Measurements from ENCODE around the gene BRF1. TPM values are rescaled to one million over a fixed set of nuclear protein-coding genes. Genes with fewer than 3 reads are reported as not detected.
"Not testable (repeated sequence)": the region's sequence is repeated elsewhere in the genome, so short reads cannot be mapped to it uniquely, and the experiment has no call there.

BRF1 gene
- total RNA-seq, 8 experiments from 2014 or later: 14.4 to 36.3 (median 30.8) TPM

- WGBS, 10 experiments: 89 to 100% (median 93%) methylated on average over 1 to 6 of the region's 6 CpGs; no CpG with 5 or more reads in 5 of the 10 experiments
- no peak for ATAC-seq (replicated peaks in 6 of 8)
- in situ Hi-C loops (cut with MboI; ENCODE audit: low pct_unique_long_range_greater_than_20kb in 2 of 9, low sequenced_read_pairs in 9 of 9, unreplicated experiment in 9 of 9): no loop called here
- Histone ChIP-seq H3K4me1 (replicated peaks in 1 of 2) (peaks cover 5 to 11% of the 10 kb centered on the region in 2 donors), H3K27ac (no peak overlapping the region), H3K4me3 (no peak overlapping the region)
Measured at GRCh38 chr14:105337433-105337832, 36.6 kb upstream of the BRF1 start.

- 93 to 100% (median 95%) methylated on average over 2 to 6 of the region's 26 CpGs; no CpG with 5 or more reads in 5 of the 10 experiments for WGBS, 10 experiments
- Histone ChIP-seq H3K4me3 (no peak overlapping the region), H3K4me1 (replicated peaks in 1 of 2) (peaks cover 5 to 10% of the 10 kb centered on the region in 2 donors), H3K27ac (no peak overlapping the region)
- ATAC-seq (replicated peaks in 6 of 8): no peak
- in situ Hi-C loops (cut with MboI; ENCODE audit: low pct_unique_long_range_greater_than_20kb in 2 of 9, low sequenced_read_pairs in 9 of 9, unreplicated experiment in 9 of 9): no loop called here
Measured at GRCh38 chr14:105336477-105337287, 35.9 kb upstream of the BRF1 start.

- no peak for ATAC-seq (replicated peaks in 6 of 8)
- WGBS, 10 experiments: 85 to 90% (median 87%) methylated on average over 2 to 11 of the region's 33 CpGs; no CpG with 5 or more reads in 6 of the 10 experiments
- Histone ChIP-seq H3K4me3 (no peak overlapping the region), H3K27ac (no peak overlapping the region), H3K4me1 (replicated peaks in 1 of 2) (peaks cover 2% of the 10 kb centered on the region in 2 donors)
- in situ Hi-C loops (cut with MboI; ENCODE audit: low pct_unique_long_range_greater_than_20kb in 2 of 9, low sequenced_read_pairs in 9 of 9, unreplicated experiment in 9 of 9): no loop called here
Measured at GRCh38 chr14:105335735-105336476, 35.1 kb upstream of the BRF1 start.

- WGBS, 10 experiments: 92 to 100% (median 100%) methylated on average over 2 to 5 of the region's 22 CpGs; no CpG with 5 or more reads in 5 of the 10 experiments
- H3K27ac ChIP-seq; H3K4me3 ChIP-seq; ATAC-seq (replicated peaks in 6 of 8); in situ Hi-C loops (cut with MboI; ENCODE audit: low pct_unique_long_range_greater_than_20kb in 2 of 9, low sequenced_read_pairs in 9 of 9, unreplicated experiment in 9 of 9); H3K4me1 ChIP-seq (replicated peaks in 1 of 2): not testable (repeated sequence)
Measured at GRCh38 chr14:105335231-105335542, 34.4 kb upstream of the BRF1 start.

GRCh38 chr14:105334383-105335230 is 33.8 kb upstream of the BRF1 start:
- ATAC-seq (replicated peaks in 6 of 8): peak in 1 of 8 experiments; percentile 7
- no peak overlapping the region for H3K27ac ChIP-seq
- in situ Hi-C loops (cut with MboI; ENCODE audit: low pct_unique_long_range_greater_than_20kb in 2 of 9, low sequenced_read_pairs in 9 of 9, unreplicated experiment in 9 of 9): no loop called here
- H3K4me3 ChIP-seq: no peak overlapping the region
- peaks cover 8 to 11% of the 10 kb centered on the region in 2 donors for H3K4me1 ChIP-seq (replicated peaks in 1 of 2)
- 67 to 100% (median 89%) methylated on average over 2 to 5 of the region's 17 CpGs; no CpG with 5 or more reads in 6 of the 10 experiments for WGBS, 10 experiments

- Histone ChIP-seq H3K4me1 (replicated peaks in 1 of 2) (peaks cover 16 to 19% of the 10 kb centered on the region in 2 donors), H3K27ac (no peak overlapping the region), H3K4me3 (no peak overlapping the region)
- in situ Hi-C loops (cut with MboI; ENCODE audit: low pct_unique_long_range_greater_than_20kb in 2 of 9, low sequenced_read_pairs in 9 of 9, unreplicated experiment in 9 of 9): no loop called here
- no peak for ATAC-seq (replicated peaks in 6 of 8)
- WGBS, 10 experiments: 77 to 100% methylated on average over 2 to 3 of the region's 18 CpGs; no CpG with 5 or more reads in 8 of the 10 experiments
Measured at GRCh38 chr14:105333613-105334364, 33.0 kb upstream of the BRF1 start.

GRCh38 chr14:105333020-105333490 is 32.3 kb upstream of the BRF1 start:
- peak in 2 of 8 experiments; percentile 6 to 46 for ATAC-seq (replicated peaks in 6 of 8)
- H3K4me3 ChIP-seq: no peak overlapping the region
- no peak overlapping the region for H3K27ac ChIP-seq
- WGBS, 10 experiments: 80 to 100% (median 92%) methylated on average over 1 to 7 of the region's 15 CpGs; no CpG with 5 or more reads in 5 of the 10 experiments
- in situ Hi-C loops (cut with MboI; ENCODE audit: low pct_unique_long_range_greater_than_20kb in 2 of 9, low sequenced_read_pairs in 9 of 9, unreplicated experiment in 9 of 9): no loop called here
- peaks cover 23 to 26% of the 10 kb centered on the region in 2 donors for H3K4me1 ChIP-seq (replicated peaks in 1 of 2)

GRCh38 chr14:105332350-105332874 is 31.6 kb upstream of the BRF1 start:
- Histone ChIP-seq H3K27ac (no peak overlapping the region), H3K4me3 (no peak overlapping the region), H3K4me1 (replicated peaks in 1 of 2) (peaks cover 30% of the 10 kb centered on the region in 2 donors)
- in situ Hi-C loops (cut with MboI; ENCODE audit: low pct_unique_long_range_greater_than_20kb in 2 of 9, low sequenced_read_pairs in 9 of 9, unreplicated experiment in 9 of 9): no loop called here
- no peak for ATAC-seq (replicated peaks in 6 of 8)
- 20 to 100% (median 78%) methylated on average over 1 to 5 of the region's 11 CpGs; no CpG with 5 or more reads in 6 of the 10 experiments for WGBS, 10 experiments

- no peak overlapping the region for H3K27ac ChIP-seq
- no peak overlapping the region for H3K4me3 ChIP-seq
- 60 to 92% (median 82%) methylated on average over 2 to 7 of the region's 8 CpGs for WGBS, 10 experiments
- in situ Hi-C loops (cut with MboI; ENCODE audit: low pct_unique_long_range_greater_than_20kb in 2 of 9, low sequenced_read_pairs in 9 of 9, unreplicated experiment in 9 of 9): no loop called here
- no peak for ATAC-seq (replicated peaks in 6 of 8)
- peaks cover 36% of the 10 kb centered on the region in 2 donors for H3K4me1 ChIP-seq (replicated peaks in 1 of 2)
Measured at GRCh38 chr14:105331575-105332349, 31.0 kb upstream of the BRF1 start.

- no peak overlapping the region for H3K4me3 ChIP-seq
- peak in 3 of 8 experiments; percentile 17 to 61 (median 45) for ATAC-seq (replicated peaks in 6 of 8)
- in situ Hi-C loops (cut with MboI; ENCODE audit: low pct_unique_long_range_greater_than_20kb in 2 of 9, low sequenced_read_pairs in 9 of 9, unreplicated experiment in 9 of 9): no loop called here
- peaks cover 48 to 49% of the 10 kb centered on the region in 2 donors for H3K4me1 ChIP-seq (replicated peaks in 1 of 2)
- no peak overlapping the region for H3K27ac ChIP-seq
- WGBS, 10 experiments: 10 to 100% (median 77%) methylated on average over 2 to 3 of the region's 13 CpGs; no CpG with 5 or more reads in 4 of the 10 experiments
Measured at GRCh38 chr14:105330491-105330895, 29.7 kb upstream of the BRF1 start.

GRCh38 chr14:105329411-105330150 is 28.8 kb upstream of the BRF1 start:
- 47 to 96% (median 86%) methylated on average over 1 to 5 of the region's 17 CpGs; no CpG with 5 or more reads in 4 of the 10 experiments for WGBS, 10 experiments
- peak overlapping the region; percentile 20 to 46 for H3K27ac ChIP-seq
- ATAC-seq (replicated peaks in 6 of 8): no peak
- in situ Hi-C loops (cut with MboI; ENCODE audit: low pct_unique_long_range_greater_than_20kb in 2 of 9, low sequenced_read_pairs in 9 of 9, unreplicated experiment in 9 of 9): no loop called here
- H3K4me3 ChIP-seq: no peak overlapping the region
- peaks cover 55 to 56% of the 10 kb centered on the region in 2 donors for H3K4me1 ChIP-seq (replicated peaks in 1 of 2)
